NCI-H82 (cell line): ENCODE results near the gene PRAMEF12.
"Not testable (repeated sequence)": the region's sequence is repeated elsewhere in the genome, so short reads cannot be mapped to it uniquely, and the experiment has no call there.

Source experiments
- DNase-seq: peaks from one replicate; lab custom pipeline; 2025; lab: John Stamatoyannopoulos, UW

PRAMEF12 gene

DNA sequence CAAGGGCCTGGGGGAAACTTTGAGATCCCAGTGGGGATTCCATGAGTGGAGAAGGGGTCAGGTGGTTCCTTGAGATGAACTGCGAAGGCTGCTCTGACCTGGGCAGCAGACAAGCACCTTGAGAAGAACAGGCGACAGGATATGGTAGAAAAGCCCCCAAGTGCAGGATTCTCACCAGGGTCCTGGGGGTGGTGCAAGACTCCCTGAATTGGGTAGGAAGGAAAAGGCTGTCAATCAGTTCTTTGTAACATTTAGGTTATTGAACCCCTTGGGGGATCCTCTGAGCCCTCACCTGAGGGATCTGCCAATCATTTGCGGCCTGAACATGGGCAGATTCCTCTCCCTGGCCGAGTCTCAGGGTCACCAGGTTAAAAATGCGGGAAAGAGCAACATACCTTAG lies 2.4 kb upstream of the PRAMEF12 start:
- DNase-seq, result no peak

GRCh38 chr1:12772520-12772919 lies 1.0 kb upstream of the PRAMEF12 start:
- DNase-seq, result no peak

GRCh38 chr1:12774801-12775345 lies 1.3 kb downstream of the PRAMEF12 start:
- DNase-seq, result no peak

DNA sequence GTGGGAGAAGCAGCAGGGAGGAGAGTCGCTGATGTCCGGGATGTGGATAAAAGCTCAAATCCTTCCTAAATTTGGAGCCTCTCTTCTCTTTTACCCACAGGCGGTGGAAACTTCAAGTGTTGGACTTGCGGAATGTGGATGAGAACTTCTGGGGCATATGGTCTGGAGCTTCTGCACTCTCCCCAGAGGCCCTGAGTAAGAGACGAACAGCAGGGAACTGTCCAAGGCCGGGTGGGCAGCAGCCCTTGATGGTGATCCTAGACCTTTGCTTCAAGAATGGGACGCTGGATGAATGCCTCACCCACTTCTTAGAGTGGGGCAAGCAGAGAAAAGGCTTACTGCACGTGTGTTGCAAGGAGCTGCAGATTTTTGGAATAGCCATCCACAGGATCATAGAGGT lies 1.9 kb downstream of the PRAMEF12 start:
- no peak for DNase-seq

DNA sequence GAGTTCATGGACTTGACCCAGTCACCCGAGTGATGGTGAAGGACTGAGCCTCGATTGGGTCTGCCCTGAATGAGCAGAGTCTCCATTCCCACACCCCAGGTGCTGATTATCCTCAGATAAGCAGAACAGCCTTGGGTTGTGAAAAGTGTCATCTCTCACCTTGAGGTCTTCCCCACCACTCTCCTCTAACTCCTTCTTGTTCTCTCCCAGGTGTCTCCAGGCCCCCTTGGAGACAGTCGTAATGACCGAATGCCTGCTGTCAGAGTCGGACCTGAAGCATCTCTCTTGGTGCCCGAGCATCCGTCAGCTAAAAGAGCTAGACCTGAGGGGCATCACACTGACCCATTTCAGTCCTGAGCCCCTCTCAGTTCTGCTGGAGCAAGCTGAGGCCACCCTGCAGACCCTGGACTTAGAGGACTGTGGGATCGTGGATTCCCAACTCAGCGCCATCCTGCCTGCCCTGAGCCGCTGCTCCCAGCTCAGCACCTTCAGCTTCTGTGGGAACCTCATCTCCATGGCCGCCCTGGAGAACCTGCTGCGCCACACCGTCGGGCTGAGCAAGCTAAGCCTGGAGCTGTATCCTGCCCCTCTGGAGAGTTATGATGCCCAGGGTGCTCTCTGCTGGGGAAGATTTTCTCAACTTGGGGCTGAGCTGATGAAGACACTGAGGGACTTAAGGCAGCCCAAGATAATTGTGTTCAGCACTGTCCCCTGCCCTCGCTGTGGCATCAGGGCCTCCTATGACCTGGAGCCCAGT lies 3.4 kb downstream of the PRAMEF12 start:
- no peak for DNase-seq

DNA sequence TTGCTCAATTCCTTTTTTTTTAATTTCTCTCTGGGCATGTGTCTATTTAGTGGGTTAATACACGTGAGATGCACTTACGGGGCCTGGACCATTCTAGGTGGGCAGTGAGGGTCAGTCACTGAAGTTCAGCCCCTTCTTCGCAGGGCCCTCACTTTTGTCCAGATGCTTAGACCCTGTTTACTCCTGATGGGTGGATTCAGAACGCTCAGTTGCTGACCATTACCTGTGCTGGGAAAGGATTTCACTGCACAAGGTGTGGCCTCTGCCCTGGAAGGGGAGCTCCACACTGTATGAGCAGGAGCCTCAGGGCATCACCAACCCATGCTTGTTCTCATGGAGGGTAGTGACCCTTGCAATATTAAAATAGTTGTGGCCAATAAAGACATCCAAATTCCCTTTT lies 4.5 kb downstream of the PRAMEF12 start:
- no peak for DNase-seq

- no peak for DNase-seq
Measured at GRCh38 chr1:12778907-12779306, 5.4 kb downstream of the PRAMEF12 start.

DNA sequence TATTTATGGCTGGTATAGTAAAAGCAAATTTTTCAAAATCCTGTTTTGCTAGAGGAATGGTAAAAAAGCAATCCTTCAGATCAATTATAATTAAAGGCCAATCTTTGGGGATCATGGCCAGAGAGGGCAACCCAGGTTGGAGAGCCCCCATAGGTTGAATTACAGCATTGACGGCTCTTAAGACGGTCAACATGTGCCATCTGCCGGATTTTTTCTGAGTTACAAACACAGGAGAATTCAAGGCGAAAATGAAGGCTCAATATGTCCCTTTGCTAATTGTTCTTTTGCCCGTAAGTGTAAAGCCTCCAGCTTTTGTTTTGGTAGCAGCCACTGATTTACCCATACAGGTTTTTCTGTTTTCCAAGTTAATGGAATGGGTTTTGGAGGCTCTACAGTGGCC lies 8.0 kb downstream of the PRAMEF12 start:
- DNase-seq, result peak; percentile 51

GRCh38 chr1:12783783-12784182 lies 10.2 kb downstream of the PRAMEF12 start:
- peak; percentile 40 for DNase-seq

DNA sequence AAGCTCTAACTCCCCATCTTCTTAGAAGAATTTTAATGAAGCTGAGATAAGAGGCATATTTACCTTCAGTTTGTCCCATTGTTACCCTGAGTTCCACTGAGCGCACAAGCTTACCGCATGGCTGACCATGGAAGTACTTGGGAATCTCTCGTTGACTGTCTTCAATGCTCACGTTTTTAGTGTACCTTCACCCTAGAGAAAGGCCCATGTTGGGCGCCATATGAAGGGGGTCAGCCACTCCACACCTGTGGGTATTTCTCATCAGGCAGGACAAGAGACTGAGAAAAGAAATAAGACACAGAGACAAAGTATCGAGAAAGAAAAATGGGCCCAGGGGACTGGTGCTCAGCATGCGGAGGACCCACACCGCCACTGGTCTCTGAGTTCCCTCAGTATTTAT lies 11.2 kb downstream of the PRAMEF12 start:
- DNase-seq, result not testable (repeated sequence)

GRCh38 chr1:12791097-12791496 lies 17.6 kb downstream of the PRAMEF12 start, which contains the start of gene PRAMEF1:
Gene PRAMEF1, plus strand, starts transcription at chr1:12791397. Its CDS starts 1,831 bp downstream, at chr1:12793228.
- not testable (repeated sequence) for DNase-seq

DNA sequence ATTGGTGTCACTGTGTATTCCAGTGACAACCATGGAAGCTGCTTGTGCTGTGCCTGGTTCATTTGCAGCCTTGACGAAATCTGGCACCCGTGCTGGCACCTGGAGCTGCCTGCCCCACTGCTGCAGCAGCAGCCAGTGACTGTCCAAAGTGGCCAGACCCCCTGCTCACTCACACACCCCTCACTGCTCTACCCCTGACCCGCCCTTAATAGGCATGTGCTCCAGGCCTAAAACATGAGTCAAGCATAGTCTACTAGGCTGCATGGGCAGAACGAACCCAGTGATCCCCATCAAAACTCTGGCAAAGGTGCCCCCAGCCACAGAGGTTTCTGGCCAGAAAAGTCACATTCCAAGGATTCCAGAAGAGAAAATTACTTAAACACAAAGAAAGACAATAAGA lies 25.4 kb downstream of the PRAMEF12 start:
- DNase-seq, result no peak

- DNase-seq, result no peak
Measured at GRCh38 chr1:12799730-12800129, 26.2 kb downstream of the PRAMEF12 start.

GRCh38 chr1:12809933-12810332 lies 36.4 kb downstream of the PRAMEF12 start:
- DNase-seq, result no peak

GRCh38 chr1:12810691-12811408 lies 37.3 kb downstream of the PRAMEF12 start:
- no peak for DNase-seq

DNA sequence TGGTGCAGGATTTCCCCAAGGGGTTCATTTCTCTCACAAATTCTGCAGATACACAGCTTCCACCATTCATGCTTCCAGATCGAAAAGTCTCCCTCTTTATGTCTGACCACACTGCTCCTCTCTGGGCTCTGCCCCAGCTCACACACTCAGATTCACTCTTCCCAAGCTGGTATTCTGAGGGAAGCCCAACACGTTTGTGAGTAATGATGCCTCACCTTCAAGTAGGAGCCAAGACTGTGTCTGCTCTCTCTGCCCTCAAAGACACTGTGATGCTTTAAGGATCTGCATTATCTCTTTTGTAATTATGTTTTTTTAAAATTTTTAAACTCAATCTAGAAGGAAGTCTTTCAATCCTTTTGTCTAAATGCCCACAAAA lies 37.9 kb downstream of the PRAMEF12 start:
- no peak for DNase-seq

DNA sequence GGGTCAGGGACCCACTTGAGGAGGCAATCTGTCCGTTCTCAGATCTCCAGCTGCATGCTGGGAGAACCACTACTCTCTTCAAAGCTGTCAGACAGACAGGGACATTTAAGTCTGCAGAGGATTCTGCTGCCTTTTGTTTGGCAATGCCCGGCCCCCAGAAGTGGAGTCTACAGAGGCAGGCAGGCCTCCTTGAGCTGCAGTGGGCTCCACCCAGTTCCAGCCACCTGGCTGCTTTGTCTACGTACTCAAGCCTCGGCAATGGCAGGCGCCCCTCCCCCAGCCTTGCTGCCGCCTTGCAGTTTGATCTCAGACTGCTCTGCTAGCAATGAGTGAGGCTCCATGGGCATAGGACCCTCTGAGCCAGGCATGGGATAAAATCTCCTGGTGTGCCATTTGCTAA lies 45.5 kb downstream of the PRAMEF12 start:
- not testable (repeated sequence) for DNase-seq
